Middle frontal gyrus (tissue), 1 donor: ENCODE data around the gene JAKMIP1.

Source experiments
- DNase-seq: peaks from one replicate; pipeline ENCODE4 v3.0.0-alpha.2; 2015; ENCODE audit warnings: low spot score; ENCODE audit errors: extremely low spot score

JAKMIP1 gene

GRCh38 chr4:6204871-6205566 is 4.7 kb upstream of the JAKMIP1 start:
- DNase-seq = no peak

- no peak for DNase-seq
Observed at GRCh38 chr4:6204098-6204497, 3.7 kb upstream of the JAKMIP1 start.

- no peak for DNase-seq
Observed at GRCh38 chr4:6201580-6202091, 1.3 kb upstream of the JAKMIP1 start.

GRCh38 chr4:6200922-6201362 is 593 bp upstream of the JAKMIP1 start:
- no peak for DNase-seq

- DNase-seq = no peak
Observed at GRCh38 chr4:6199422-6199921, 877 bp downstream of the JAKMIP1 start.

GRCh38 chr4:6198768-6199421 is 1.5 kb downstream of the JAKMIP1 start:
- no peak for DNase-seq

- DNase-seq = no peak
Observed at GRCh38 chr4:6198278-6198677, 2.1 kb downstream of the JAKMIP1 start.

GRCh38 chr4:6197433-6198174 is 2.7 kb downstream of the JAKMIP1 start:
- DNase-seq = no peak

GRCh38 chr4:6196871-6197270 is 3.5 kb downstream of the JAKMIP1 start:
- no peak for DNase-seq

- no peak for DNase-seq
Observed at GRCh38 chr4:6196324-6196723, 4.0 kb downstream of the JAKMIP1 start.

GRCh38 chr4:6195602-6196319 is 4.6 kb downstream of the JAKMIP1 start:
- no peak for DNase-seq

- DNase-seq = no peak
Observed at GRCh38 chr4:6194458-6195195, 5.7 kb downstream of the JAKMIP1 start.

GRCh38 chr4:6193399-6193798 is 7.0 kb downstream of the JAKMIP1 start:
- DNase-seq = no peak

- DNase-seq = no peak
Observed at GRCh38 chr4:6192245-6192644, 8.1 kb downstream of the JAKMIP1 start.

- DNase-seq = no peak
Observed at GRCh38 chr4:6191448-6192130, 8.8 kb downstream of the JAKMIP1 start.

GRCh38 chr4:6190486-6190885 is 9.9 kb downstream of the JAKMIP1 start:
- DNase-seq = no peak

GRCh38 chr4:6189511-6189910 is 10.8 kb downstream of the JAKMIP1 start:
- DNase-seq = no peak

- DNase-seq = no peak
Observed at GRCh38 chr4:6188687-6189305, 11.6 kb downstream of the JAKMIP1 start.

- DNase-seq = no peak
Observed at GRCh38 chr4:6184169-6184568, 16.2 kb downstream of the JAKMIP1 start.

GRCh38 chr4:6183740-6184139 is 16.6 kb downstream of the JAKMIP1 start:
- DNase-seq = no peak
